Breast epithelium (tissue), 4 donors: ENCODE measurements around the gene KLHDC8B. TPM values are rescaled to one million over a fixed set of nuclear protein-coding genes. Genes with fewer than 3 reads are reported as not detected.

Source experiments
- DNase-seq, 2 donors: peaks; one replicate each; pipeline ENCODE4 v3.0.0-alpha.2; 2019; ENCODE audit warnings: low spot score in 2 of 2
- H3K27ac ChIP-seq, 2 donors: fragments of 200-600 bp; sonication (generic) in 1 of 2; one replicate each; pipeline ENCODE4 v1.5.1; 2016 to 2019; ENCODE audit warnings: mild to moderate bottlenecking in 1 of 2
- H3K27me3 ChIP-seq, 2 donors: fragments of 200-600 bp; sonication (generic) in 1 of 2; one replicate each; pipeline versions ENCODE4 v1.5.1 to v1.6.0; 2017 to 2019; ENCODE audit warnings: control low read depth in 1 of 2, mild to moderate bottlenecking in 1 of 2
- H3K36me3 ChIP-seq: fragments of 200-600 bp; one replicate; pipeline ENCODE4 v1.5.1; 2019
- H3K4me1 ChIP-seq, 2 donors: fragments of 200-600 bp; sonication (generic); one replicate each; pipeline ENCODE4 v1.5.1; 2016 to 2019; ENCODE audit warnings: control low read depth in 1 of 2
- H3K4me3 ChIP-seq, 3 donors: fragments of 200-600 bp; sonication (generic); 1 replicate in 2 of 3; 2 replicates in 1 of 3; pipeline ENCODE4 v1.5.1; 2016 to 2019; ENCODE audit warnings: mild to moderate bottlenecking in 3 of 3, moderate library complexity in 2 of 3
- H3K9me3 ChIP-seq, 2 donors: fragments of 200-600 bp; sonication (generic) in 1 of 2; one replicate each; pipeline ENCODE4 v1.5.1; 2016 to 2019; ENCODE audit warnings: control low read depth in 1 of 2
- POLR2A ChIP-seq: fragments of 450-650 bp; IDR thresholded peaks from one replicate; pipeline ENCODE4 v1.6.1; 2016; ENCODE audit warnings: antibody characterized with exemption, mild to moderate bottlenecking, moderate library complexity
- POLR2AphosphoS5 ChIP-seq, 3 donors: sonication (generic); formaldehyde crosslinking; IDR thresholded peaks; one replicate each; pipeline ENCODE4 v1.6.1; 2017; ENCODE audit warnings: antibody characterized with exemption in 3 of 3
- intact Hi-C: fragments of 100-400 bp; cut with DNase I; formaldehyde crosslinking; loops from one replicate; pipeline ENCODE4 v1.15.1; 2023; ENCODE audit warnings: low total_unique reads
- total RNA-seq, 3 donors: library from RNA; depleted of rRNA; stranded (reverse); fragments of >200 nt; gene quantifications; one replicate each; pipeline ENCODE4 v1.1.0, GENCODE V29; 2016
- TF ChIP-seq, protein P1 (sequence below), 3 donors: fragments of 450-650 bp; IDR thresholded peaks; one replicate each; pipeline ENCODE4 v1.5.1; 2016 to 2017; ENCODE audit warnings: antibody characterized with exemption in 3 of 3, mild to moderate bottlenecking in 3 of 3, moderate library complexity in 3 of 3

The KLHDC8B gene
- total RNA-seq, 3 donors from 2014 or later: 38.7 to 106 (median 46.2) TPM

- no peak for DNase-seq
- Histone ChIP-seq H3K27me3 (no peaks in the 10 kb centered on the region), H3K4me1 (peaks cover 8 to 11% of the 10 kb centered on the region in 2 donors), H3K9me3 (no peaks in the 10 kb centered on the region), H3K4me3 (peak overlapping the region in 1 of 3 donors; percentile 75), H3K27ac (peak overlapping the region in 1 of 2 donors; percentile 82), H3K36me3 (no peaks in the 10 kb centered on the region)
- intact Hi-C loops: loop anchor here (10.0 kb wide), 1 partner anchor 280 kb away; no protein-coding TSS in a partner anchor
- TF ChIP-seq POLR2A: no peak
- no peak for TF ChIP-seq POLR2AphosphoS5 (IDR thresholded peaks at IDR 0.05)
- TF ChIP-seq, protein P1, sequence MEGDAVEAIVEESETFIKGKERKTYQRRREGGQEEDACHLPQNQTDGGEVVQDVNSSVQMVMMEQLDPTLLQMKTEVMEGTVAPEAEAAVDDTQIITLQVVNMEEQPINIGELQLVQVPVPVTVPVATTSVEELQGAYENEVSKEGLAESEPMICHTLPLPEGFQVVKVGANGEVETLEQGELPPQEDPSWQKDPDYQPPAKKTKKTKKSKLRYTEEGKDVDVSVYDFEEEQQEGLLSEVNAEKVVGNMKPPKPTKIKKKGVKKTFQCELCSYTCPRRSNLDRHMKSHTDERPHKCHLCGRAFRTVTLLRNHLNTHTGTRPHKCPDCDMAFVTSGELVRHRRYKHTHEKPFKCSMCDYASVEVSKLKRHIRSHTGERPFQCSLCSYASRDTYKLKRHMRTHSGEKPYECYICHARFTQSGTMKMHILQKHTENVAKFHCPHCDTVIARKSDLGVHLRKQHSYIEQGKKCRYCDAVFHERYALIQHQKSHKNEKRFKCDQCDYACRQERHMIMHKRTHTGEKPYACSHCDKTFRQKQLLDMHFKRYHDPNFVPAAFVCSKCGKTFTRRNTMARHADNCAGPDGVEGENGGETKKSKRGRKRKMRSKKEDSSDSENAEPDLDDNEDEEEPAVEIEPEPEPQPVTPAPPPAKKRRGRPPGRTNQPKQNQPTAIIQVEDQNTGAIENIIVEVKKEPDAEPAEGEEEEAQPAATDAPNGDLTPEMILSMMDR (IDR thresholded peaks at IDR 0.05): no peak
Measured at GRCh38 chr3:49174397-49174985, 3.1 kb downstream of the KLHDC8B start.

DNA sequence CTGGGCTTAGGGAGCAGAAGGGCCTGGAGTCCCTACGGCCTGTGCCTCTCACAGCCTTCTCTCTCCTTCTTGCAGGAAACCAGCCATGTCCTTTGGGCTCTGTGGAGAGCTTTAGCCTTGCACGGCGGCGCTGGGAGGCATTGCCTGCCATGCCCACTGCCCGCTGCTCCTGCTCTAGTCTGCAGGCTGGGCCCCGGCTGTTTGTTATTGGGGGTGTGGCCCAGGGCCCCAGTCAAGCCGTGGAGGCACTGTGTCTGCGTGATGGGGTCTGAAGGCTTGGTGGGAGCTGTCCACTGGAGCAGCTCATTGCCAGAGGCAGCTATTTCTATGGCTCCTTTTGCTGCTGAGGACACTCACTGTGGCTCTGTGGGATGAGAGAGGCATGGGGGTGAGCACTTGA is 4.1 kb downstream of the KLHDC8B start:
- TF ChIP-seq POLR2A: no peak
- TF ChIP-seq POLR2AphosphoS5 (IDR thresholded peaks at IDR 0.05): no peak
- TF ChIP-seq, protein P1 (IDR thresholded peaks at IDR 0.05): no peak
- Histone ChIP-seq H3K4me3 (no peak overlapping the region), H3K27ac (no peak overlapping the region), H3K27me3 (no peaks in the 10 kb centered on the region), H3K9me3 (no peaks in the 10 kb centered on the region), H3K36me3 (no peaks in the 10 kb centered on the region), H3K4me1 (peaks cover 8 to 11% of the 10 kb centered on the region in 2 donors)
- intact Hi-C loops: loop anchor here (10.0 kb wide), 1 partner anchor 279 kb away; no protein-coding TSS in a partner anchor
- no peak for DNase-seq

- no peak for TF ChIP-seq POLR2A
- no peak for DNase-seq
- Histone ChIP-seq H3K27me3 (no peaks in the 10 kb centered on the region), H3K36me3 (no peaks in the 10 kb centered on the region), H3K4me3 (no peak overlapping the region), H3K27ac (no peak overlapping the region), H3K4me1 (peaks cover 8 to 11% of the 10 kb centered on the region in 2 donors), H3K9me3 (no peaks in the 10 kb centered on the region)
- intact Hi-C loops: loop anchor here (10.0 kb wide), 1 partner anchor 278 kb away; no protein-coding TSS in a partner anchor
Measured at GRCh38 chr3:49177073-49177472, 5.7 kb downstream of the KLHDC8B start.

GRCh38 chr3:49180116-49180515 is 8.7 kb downstream of the KLHDC8B start:
- TF ChIP-seq POLR2AphosphoS5 (IDR thresholded peaks at IDR 0.05): no peak
- TF ChIP-seq, protein P1 (IDR thresholded peaks at IDR 0.05): no peak
- no peak for TF ChIP-seq POLR2A
- DNase-seq: peak in 1 of 2 donors; percentile 59

GRCh38 chr3:49181351-49181750 is 10.0 kb downstream of the KLHDC8B start:
- no peaks in the 10 kb centered on the region for H3K36me3 ChIP-seq
- no peak overlapping the region for H3K4me3 ChIP-seq
- intact Hi-C loops: no loop called here
- no peaks in the 10 kb centered on the region for H3K27me3 ChIP-seq
- no peak for TF ChIP-seq POLR2A
- TF ChIP-seq, protein P1 (IDR thresholded peaks at IDR 0.05): no peak
- TF ChIP-seq POLR2AphosphoS5 (IDR thresholded peaks at IDR 0.05): no peak
- H3K4me1 ChIP-seq: no peaks in the 10 kb centered on the region
- DNase-seq: no peak
- no peaks in the 10 kb centered on the region for H3K9me3 ChIP-seq
- no peak overlapping the region for H3K27ac ChIP-seq

More at GRCh38 chr3:49180116-49180515, 8.7 kb downstream of the KLHDC8B start:
- no peaks in the 10 kb centered on the region for H3K36me3 ChIP-seq
- H3K4me3 ChIP-seq: no peak overlapping the region
- no peaks in the 10 kb centered on the region for H3K9me3 ChIP-seq
- intact Hi-C loops: no loop called here
- H3K27ac ChIP-seq: no peak overlapping the region
- no peaks in the 10 kb centered on the region for H3K4me1 ChIP-seq
- no peaks in the 10 kb centered on the region for H3K27me3 ChIP-seq
